Measurements from ENCODE around the gene ICA1L. TPM values are rescaled to one million over a fixed set of nuclear protein-coding genes. Genes with fewer than 3 reads are reported as not detected.

The ICA1L gene
- total RNA-seq, 1 donor from 2014 or later: 6.5 TPM

- Histone ChIP-seq H3K36me3 (peaks cover 28% of the 10 kb centered on the region), H3K4me3 (no peak overlapping the region), H3K27ac (replicated peaks) (no peak overlapping the region), H3K9me3 (replicated peaks) (peaks cover 9% of the 10 kb centered on the region), H3K27me3 (ENCODE audit: low read depth) (no peaks in the 10 kb centered on the region), H3K4me1 (no peaks in the 10 kb centered on the region)
- TF ChIP-seq CTCF (IDR thresholded peaks at IDR 0.05; ENCODE audit: borderline replicate concordance): no peak
- intact Hi-C loops (cut with micrococcal nuclease): no loop called here
- DNase-seq: no peak
These were observed 114.2 kb downstream of the ICA1L start for GRCh38 chr2:202757339-202757738.

- intact Hi-C loops (cut with micrococcal nuclease): no loop called here
- no peaks in the 10 kb centered on the region for H3K4me1 ChIP-seq
- H3K27me3 ChIP-seq (ENCODE audit: low read depth): no peaks in the 10 kb centered on the region
- peaks cover 9% of the 10 kb centered on the region for H3K9me3 ChIP-seq (replicated peaks)
- TF ChIP-seq CTCF (IDR thresholded peaks at IDR 0.05; ENCODE audit: borderline replicate concordance): no peak
- no peak overlapping the region for H3K27ac ChIP-seq (replicated peaks)
- peaks cover 28% of the 10 kb centered on the region for H3K36me3 ChIP-seq
- H3K4me3 ChIP-seq: no peak overlapping the region
- no peak for DNase-seq
These were observed 115.0 kb downstream of the ICA1L start for GRCh38 chr2:202756598-202756997.

- no peak for TF ChIP-seq CTCF (IDR thresholded peaks at IDR 0.05; ENCODE audit: borderline replicate concordance)
- no peak overlapping the region for H3K27ac ChIP-seq (replicated peaks)
- H3K9me3 ChIP-seq (replicated peaks): peaks cover 9% of the 10 kb centered on the region
- H3K27me3 ChIP-seq (ENCODE audit: low read depth): no peaks in the 10 kb centered on the region
- no peak overlapping the region for H3K4me3 ChIP-seq
- H3K4me1 ChIP-seq: no peaks in the 10 kb centered on the region
- peaks cover 20% of the 10 kb centered on the region for H3K36me3 ChIP-seq
- DNase-seq: no peak
- intact Hi-C loops (cut with micrococcal nuclease): no loop called here
These were observed 116.6 kb downstream of the ICA1L start for GRCh38 chr2:202754936-202755335.

GRCh38 chr2:202752071-202752470, 119.5 kb downstream of the ICA1L start:
- H3K9me3 ChIP-seq (replicated peaks): peaks cover 9% of the 10 kb centered on the region
- no peak overlapping the region for H3K4me3 ChIP-seq
- intact Hi-C loops (cut with micrococcal nuclease): no loop called here
- no peak for TF ChIP-seq CTCF (IDR thresholded peaks at IDR 0.05; ENCODE audit: borderline replicate concordance)
- no peaks in the 10 kb centered on the region for H3K4me1 ChIP-seq
- H3K27ac ChIP-seq (replicated peaks): no peak overlapping the region
- no peaks in the 10 kb centered on the region for H3K27me3 ChIP-seq (ENCODE audit: low read depth)
- peaks cover 1% of the 10 kb centered on the region for H3K36me3 ChIP-seq
- no peak for DNase-seq

GRCh38 chr2:202750763-202751427, 120.7 kb downstream of the ICA1L start:
- Histone ChIP-seq H3K9me3 (replicated peaks) (peaks cover 9% of the 10 kb centered on the region), H3K27me3 (ENCODE audit: low read depth) (no peaks in the 10 kb centered on the region), H3K27ac (replicated peaks) (no peak overlapping the region), H3K4me3 (no peak overlapping the region), H3K4me1 (no peaks in the 10 kb centered on the region), H3K36me3 (no peaks in the 10 kb centered on the region)
- DNase-seq: no peak
- intact Hi-C loops (cut with micrococcal nuclease): no loop called here
- TF ChIP-seq CTCF (IDR thresholded peaks at IDR 0.05; ENCODE audit: borderline replicate concordance): no peak

Data from left ventricle myocardium inferior (tissue), 1 donor.